GM18508 (cell line): ENCODE results near the gene NEAT1.
"Not testable (repeated sequence)": the region's sequence is repeated elsewhere in the genome, so short reads cannot be mapped to it uniquely, and the experiment has no call there.

Experiments used
- ATAC-seq: cut with Tn5 transposase; IDR thresholded peaks from one replicate; pipeline ENCODE4 v1.9.1; 2021; ENCODE audit warnings: moderate number of reproducible peaks; ENCODE audit not compliant: insufficient read depth, unreplicated experiment

NEAT1 gene

GRCh38 chr11:65445604-65446445 lies 23.2 kb downstream of the NEAT1 start:
- ATAC-seq, result no peak

- ATAC-seq, result no peak
These were observed 24.1 kb downstream of the NEAT1 start for GRCh38 chr11:65446446-65447277.

GRCh38 chr11:65448074-65448417 lies 25.4 kb downstream of the NEAT1 start:
- no peak for ATAC-seq

GRCh38 chr11:65448418-65449105 lies 26.0 kb downstream of the NEAT1 start:
- no peak for ATAC-seq

- not testable (repeated sequence) for ATAC-seq
These were observed 28.7 kb downstream of the NEAT1 start for GRCh38 chr11:65451301-65451700.

GRCh38 chr11:65452259-65452658 lies 29.7 kb downstream of the NEAT1 start:
- ATAC-seq, result not testable (repeated sequence)

GRCh38 chr11:65452806-65453490 lies 30.4 kb downstream of the NEAT1 start:
- ATAC-seq, result no peak

- ATAC-seq, result no peak
These were observed 31.7 kb downstream of the NEAT1 start for GRCh38 chr11:65454311-65454695.

GRCh38 chr11:65454696-65455456 lies 32.3 kb downstream of the NEAT1 start:
- no peak for ATAC-seq

- no peak for ATAC-seq
These were observed 33.8 kb downstream of the NEAT1 start for GRCh38 chr11:65456418-65456817.

- ATAC-seq, result no peak
These were observed 37.0 kb downstream of the NEAT1 start for GRCh38 chr11:65459552-65459951.

- ATAC-seq, result not testable (repeated sequence)
These were observed 42.9 kb downstream of the NEAT1 start for GRCh38 chr11:65465471-65465870.

- not testable (repeated sequence) for ATAC-seq
These were observed 44.7 kb downstream of the NEAT1 start for GRCh38 chr11:65467306-65467705.

- no peak for ATAC-seq
These were observed 46.3 kb downstream of the NEAT1 start for GRCh38 chr11:65468874-65469333.

GRCh38 chr11:65470433-65471049 lies 47.9 kb downstream of the NEAT1 start:
- no peak for ATAC-seq

GRCh38 chr11:65471447-65471891 lies 48.9 kb downstream of the NEAT1 start:
- no peak for ATAC-seq

GRCh38 chr11:65472588-65473277 lies 50.1 kb downstream of the NEAT1 start:
- ATAC-seq, result not testable (repeated sequence)

GRCh38 chr11:65473278-65473860 lies 50.8 kb downstream of the NEAT1 start:
- no peak for ATAC-seq
